Measurements from ENCODE around the gene TULP4. TPM values are rescaled to one million over a fixed set of nuclear protein-coding genes. Genes with fewer than 3 reads are reported as not detected.
A peak's percentile ranks its signal among the peaks of the same experiment; 100 is the strongest.

TULP4 gene
- total RNA-seq, 1 experiment from 2014 or later, result 52.8 TPM

DNA sequence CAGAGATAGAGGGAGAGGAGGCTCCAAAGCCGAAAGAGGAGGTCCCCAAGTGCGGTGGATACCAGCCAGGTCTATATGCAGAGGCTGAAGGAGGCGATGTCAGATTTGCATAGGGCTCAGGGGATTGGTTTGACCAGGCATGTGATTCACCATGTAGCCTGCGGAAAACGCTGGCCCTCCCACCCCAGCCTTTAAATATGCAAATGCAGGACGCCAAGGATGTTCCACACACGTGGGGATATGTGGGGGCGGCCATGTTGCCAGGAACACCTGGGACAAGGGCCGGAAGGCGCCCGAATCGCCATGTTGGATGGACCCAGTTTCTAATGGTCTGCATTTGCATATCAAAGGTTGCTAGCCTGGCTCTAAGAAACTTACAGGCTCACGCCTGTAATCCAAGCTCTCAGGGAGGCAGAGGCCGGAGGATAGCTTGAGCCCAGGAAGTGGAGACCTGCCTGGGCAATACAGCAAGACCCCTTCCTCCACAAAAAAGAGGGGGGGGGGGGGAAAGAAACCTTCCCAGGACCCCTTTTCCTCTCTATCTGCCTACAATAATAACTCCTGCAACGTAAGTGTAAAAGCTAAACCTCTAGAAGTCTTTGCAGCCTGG, 110.5 kb downstream of the TULP4 start:
- ChIA-PET POLR2A (no interaction called here), CTCF (no interaction called here)
- H3K27me3 Mint-ChIP-seq (ENCODE audit: low read depth), result no peaks in the 10 kb centered on the region
- H3K9me3 Mint-ChIP-seq, result peaks cover 27% of the 10 kb centered on the region
- peak overlapping the region; percentile 69; the same call in 1 of the 2 replicates for H3K27ac Mint-ChIP-seq
- H3K4me1 Mint-ChIP-seq, result peaks cover 6% of the 10 kb centered on the region; the same call in 1 of the 2 replicates
- TF ChIP-seq GTF2I (CRISPR knock-in tag; conservative IDR thresholded peaks at IDR 0.05), result 0 out of 2 replicates have a peak, but pooled peaks have one; percentile 62
- TF ChIP-seq, protein P1, sequence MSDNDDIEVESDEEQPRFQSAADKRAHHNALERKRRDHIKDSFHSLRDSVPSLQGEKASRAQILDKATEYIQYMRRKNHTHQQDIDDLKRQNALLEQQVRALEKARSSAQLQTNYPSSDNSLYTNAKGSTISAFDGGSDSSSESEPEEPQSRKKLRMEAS (CRISPR knock-in tag; IDR thresholded peaks at IDR 0.05), result no peak
- no peak for TF ChIP-seq TEAD4 (CRISPR knock-in tag; IDR thresholded peaks at IDR 0.05)
- TF ChIP-seq ZNF263 (CRISPR knock-in tag; IDR thresholded peaks at IDR 0.05; ENCODE audit: low read depth), result no peak
- peak; percentile 97 for TF ChIP-seq ZNF121 (CRISPR knock-in tag; IDR thresholded peaks at IDR 0.05)
- peak; percentile 77 for TF ChIP-seq USF2 (CRISPR knock-in tag; IDR thresholded peaks at IDR 0.05)
- no peak for TF ChIP-seq CREB1 (CRISPR knock-in tag; IDR thresholded peaks at IDR 0.05)
- TF ChIP-seq ZNF416 (CRISPR knock-in tag; IDR thresholded peaks at IDR 0.05), result no peak
- TF ChIP-seq ZBTB43 (CRISPR knock-in tag; IDR thresholded peaks at IDR 0.05), result no peak
- TF ChIP-seq, protein P2, sequence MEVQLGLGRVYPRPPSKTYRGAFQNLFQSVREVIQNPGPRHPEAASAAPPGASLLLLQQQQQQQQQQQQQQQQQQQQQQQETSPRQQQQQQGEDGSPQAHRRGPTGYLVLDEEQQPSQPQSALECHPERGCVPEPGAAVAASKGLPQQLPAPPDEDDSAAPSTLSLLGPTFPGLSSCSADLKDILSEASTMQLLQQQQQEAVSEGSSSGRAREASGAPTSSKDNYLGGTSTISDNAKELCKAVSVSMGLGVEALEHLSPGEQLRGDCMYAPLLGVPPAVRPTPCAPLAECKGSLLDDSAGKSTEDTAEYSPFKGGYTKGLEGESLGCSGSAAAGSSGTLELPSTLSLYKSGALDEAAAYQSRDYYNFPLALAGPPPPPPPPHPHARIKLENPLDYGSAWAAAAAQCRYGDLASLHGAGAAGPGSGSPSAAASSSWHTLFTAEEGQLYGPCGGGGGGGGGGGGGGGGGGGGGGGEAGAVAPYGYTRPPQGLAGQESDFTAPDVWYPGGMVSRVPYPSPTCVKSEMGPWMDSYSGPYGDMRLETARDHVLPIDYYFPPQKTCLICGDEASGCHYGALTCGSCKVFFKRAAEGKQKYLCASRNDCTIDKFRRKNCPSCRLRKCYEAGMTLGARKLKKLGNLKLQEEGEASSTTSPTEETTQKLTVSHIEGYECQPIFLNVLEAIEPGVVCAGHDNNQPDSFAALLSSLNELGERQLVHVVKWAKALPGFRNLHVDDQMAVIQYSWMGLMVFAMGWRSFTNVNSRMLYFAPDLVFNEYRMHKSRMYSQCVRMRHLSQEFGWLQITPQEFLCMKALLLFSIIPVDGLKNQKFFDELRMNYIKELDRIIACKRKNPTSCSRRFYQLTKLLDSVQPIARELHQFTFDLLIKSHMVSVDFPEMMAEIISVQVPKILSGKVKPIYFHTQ (CRISPR knock-in tag; IDR thresholded peaks at IDR 0.05), result no peak
- no peak for TF ChIP-seq ELF4 (CRISPR knock-in tag; IDR thresholded peaks at IDR 0.05; ENCODE audit: low read depth)
- TF ChIP-seq USF1 (CRISPR knock-in tag; IDR thresholded peaks at IDR 0.05), result peak; percentile 51; the same call in 1 of the 2 replicates
- no peak for TF ChIP-seq ZNF232 (CRISPR knock-in tag; IDR thresholded peaks at IDR 0.05)
- TF ChIP-seq ZNF219 (CRISPR knock-in tag; IDR thresholded peaks at IDR 0.05; ENCODE audit: borderline replicate concordance), result no peak
- TF ChIP-seq FOXP1 (CRISPR knock-in tag; IDR thresholded peaks at IDR 0.05; ENCODE audit: borderline replicate concordance), result no peak
- TF ChIP-seq, protein P3, sequence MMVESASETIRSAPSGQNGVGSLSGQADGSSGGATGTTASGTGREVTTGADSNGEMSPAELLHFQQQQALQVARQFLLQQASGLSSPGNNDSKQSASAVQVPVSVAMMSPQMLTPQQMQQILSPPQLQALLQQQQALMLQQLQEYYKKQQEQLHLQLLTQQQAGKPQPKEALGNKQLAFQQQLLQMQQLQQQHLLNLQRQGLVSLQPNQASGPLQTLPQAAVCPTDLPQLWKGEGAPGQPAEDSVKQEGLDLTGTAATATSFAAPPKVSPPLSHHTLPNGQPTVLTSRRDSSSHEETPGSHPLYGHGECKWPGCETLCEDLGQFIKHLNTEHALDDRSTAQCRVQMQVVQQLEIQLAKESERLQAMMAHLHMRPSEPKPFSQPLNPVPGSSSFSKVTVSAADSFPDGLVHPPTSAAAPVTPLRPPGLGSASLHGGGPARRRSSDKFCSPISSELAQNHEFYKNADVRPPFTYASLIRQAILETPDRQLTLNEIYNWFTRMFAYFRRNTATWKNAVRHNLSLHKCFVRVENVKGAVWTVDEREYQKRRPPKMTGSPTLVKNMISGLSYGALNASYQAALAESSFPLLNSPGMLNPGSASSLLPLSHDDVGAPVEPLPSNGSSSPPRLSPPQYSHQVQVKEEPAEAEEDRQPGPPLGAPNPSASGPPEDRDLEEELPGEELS (CRISPR knock-in tag; IDR thresholded peaks at IDR 0.05), result no peak
- H3K36me3 Mint-ChIP-seq, result peaks cover 13% of the 10 kb centered on the region
- peak overlapping the region; percentile 70 for H3K4me3 Mint-ChIP-seq
- peak; percentile 75 for DNase-seq (ENCODE audit: low spot score)
- ATAC-seq, result peak; percentile 97

- no peak overlapping the region for H3K4me3 Mint-ChIP-seq
- no peak for ATAC-seq
- peaks cover 2% of the 10 kb centered on the region; the same call in 1 of the 2 replicates for H3K9me3 Mint-ChIP-seq
- no peaks in the 10 kb centered on the region for H3K27me3 Mint-ChIP-seq (ENCODE audit: low read depth)
- H3K4me1 Mint-ChIP-seq, result no peaks in the 10 kb centered on the region
- no peak for DNase-seq (ENCODE audit: low spot score)
- peaks cover 9% of the 10 kb centered on the region; the same call in 1 of the 2 replicates for H3K36me3 Mint-ChIP-seq
- CTCF ChIA-PET, result no interaction called here
- POLR2A ChIA-PET, result no interaction called here
- H3K27ac Mint-ChIP-seq, result no peak overlapping the region
- TF ChIP-seq SMAD4 (CRISPR knock-in tag; IDR thresholded peaks at IDR 0.05) (no peak), E2F4 (CRISPR knock-in tag; IDR thresholded peaks at IDR 0.05; ENCODE audit: borderline replicate concordance, low read depth) (no peak), ZNF219 (CRISPR knock-in tag; IDR thresholded peaks at IDR 0.05; ENCODE audit: borderline replicate concordance) (no peak), TEAD1 (CRISPR knock-in tag; IDR thresholded peaks at IDR 0.05) (no peak)
- TF ChIP-seq, protein P4, sequence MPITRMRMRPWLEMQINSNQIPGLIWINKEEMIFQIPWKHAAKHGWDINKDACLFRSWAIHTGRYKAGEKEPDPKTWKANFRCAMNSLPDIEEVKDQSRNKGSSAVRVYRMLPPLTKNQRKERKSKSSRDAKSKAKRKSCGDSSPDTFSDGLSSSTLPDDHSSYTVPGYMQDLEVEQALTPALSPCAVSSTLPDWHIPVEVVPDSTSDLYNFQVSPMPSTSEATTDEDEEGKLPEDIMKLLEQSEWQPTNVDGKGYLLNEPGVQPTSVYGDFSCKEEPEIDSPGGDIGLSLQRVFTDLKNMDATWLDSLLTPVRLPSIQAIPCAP (CRISPR knock-in tag; IDR thresholded peaks at IDR 0.05), result no peak
- TF ChIP-seq, protein P5, sequence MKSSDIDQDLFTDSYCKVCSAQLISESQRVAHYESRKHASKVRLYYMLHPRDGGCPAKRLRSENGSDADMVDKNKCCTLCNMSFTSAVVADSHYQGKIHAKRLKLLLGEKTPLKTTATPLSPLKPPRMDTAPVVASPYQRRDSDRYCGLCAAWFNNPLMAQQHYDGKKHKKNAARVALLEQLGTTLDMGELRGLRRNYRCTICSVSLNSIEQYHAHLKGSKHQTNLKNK (CRISPR knock-in tag; IDR thresholded peaks at IDR 0.05), result no peak
These were observed 118.8 kb downstream of the TULP4 start for GRCh38 chr6:158431036-158431435.
